Measurements from ENCODE around the gene DPP10. TPM values are rescaled to one million over a fixed set of nuclear protein-coding genes. Genes with fewer than 3 reads are reported as not detected.

The DPP10 gene
- total and polyA plus RNA-seq, 4 donors, result 0.04 to 4.1 (median 0.48) TPM

GRCh38 chr2:115277366-115277765 lies 834.9 kb downstream of the DPP10 start:
- Histone ChIP-seq H3K36me3 (ENCODE audit: control insufficient read depth in 4 of 4, insufficient read depth in 3 of 4, low read depth in 1 of 4, low read length in 3 of 4) (no peaks in the 10 kb centered on the region), H3K4me1 (ENCODE audit: control insufficient read depth in 4 of 4, insufficient read depth in 4 of 4, low read length in 3 of 4) (no peaks in the 10 kb centered on the region), H3K27me3 (ENCODE audit: control insufficient read depth in 4 of 4, insufficient read depth in 4 of 4, low read length in 3 of 4) (no peaks in the 10 kb centered on the region), H3K9ac (ENCODE audit: low read depth in 1 of 2, low read length in 2 of 2) (no peak overlapping the region), H3K9me3 (ENCODE audit: control insufficient read depth in 4 of 4, low read length in 3 of 4) (no peaks in the 10 kb centered on the region), H3K4me3 (ENCODE audit: low read depth in 1 of 3, low read length in 3 of 3) (no peak overlapping the region), H3K27ac (ENCODE audit: low read depth in 1 of 2, low read length in 2 of 2) (no peak overlapping the region)
- 87% methylated on average over 1 of the region's 1 CpG for WGBS
- no peak for TF ChIP-seq RAD21 (IDR thresholded peaks at IDR 0.05)
- no peak for TF ChIP-seq ZBTB33 (IDR thresholded peaks at IDR 0.05)
- no peak for TF ChIP-seq ATF3 (IDR thresholded peaks at IDR 0.05)
- TF ChIP-seq YY1 (IDR thresholded peaks at IDR 0.05), result no peak
- no peak for TF ChIP-seq JUND (IDR thresholded peaks at IDR 0.05)
- TF ChIP-seq GABPA (IDR thresholded peaks at IDR 0.05 in 1 of 2, conservative IDR thresholded peaks at IDR 0.05 in 1 of 2), result no peak
- TF ChIP-seq FOXA2 (IDR thresholded peaks at IDR 0.05), result no peak
- no peak for TF ChIP-seq HNF4G (IDR thresholded peaks at IDR 0.05)
- no peak for TF ChIP-seq EGR1 (IDR thresholded peaks at IDR 0.05; ENCODE audit: low read depth in 2 of 2)
- no peak for TF ChIP-seq MAX (IDR thresholded peaks at IDR 0.05)
- TF ChIP-seq CTCF (IDR thresholded peaks at IDR 0.05; ENCODE audit: low read depth, low read length, missing input control), result no peak
- no peak for DNase-seq (ENCODE audit: low spot score)

- 81% methylated on average over 3 of the region's 3 CpGs for WGBS
- no peak for DNase-seq (ENCODE audit: low spot score)
- no peaks in the 10 kb centered on the region for H3K9me3 ChIP-seq (ENCODE audit: control insufficient read depth in 4 of 4, low read length in 3 of 4)
- TF ChIP-seq NR2F2 (IDR thresholded peaks at IDR 0.05) (no peak), MAX (IDR thresholded peaks at IDR 0.05) (no peak), CTCF (IDR thresholded peaks at IDR 0.05; ENCODE audit: low read depth, low read length, missing input control) (no peak), YY1 (IDR thresholded peaks at IDR 0.05) (no peak), GABPA (IDR thresholded peaks at IDR 0.05 in 1 of 2, conservative IDR thresholded peaks at IDR 0.05 in 1 of 2) (no peak), FOXA2 (IDR thresholded peaks at IDR 0.05) (no peak), SP1 (IDR thresholded peaks at IDR 0.05) (no peak), JUND (IDR thresholded peaks at IDR 0.05) (no peak), TAF1 (conservative IDR thresholded peaks at IDR 0.05) (no peak), EGR1 (IDR thresholded peaks at IDR 0.05; ENCODE audit: low read depth in 2 of 2) (no peak), REST (IDR thresholded peaks at IDR 0.05) (no peak), HNF4G (IDR thresholded peaks at IDR 0.05) (no peak), RXRA (IDR thresholded peaks at IDR 0.05) (no peak)
- no peaks in the 10 kb centered on the region for H3K4me1 ChIP-seq (ENCODE audit: control insufficient read depth in 4 of 4, insufficient read depth in 4 of 4, low read length in 3 of 4)
- no peak overlapping the region for H3K9ac ChIP-seq (ENCODE audit: low read depth in 1 of 2, low read length in 2 of 2)
- no peaks in the 10 kb centered on the region for H3K27me3 ChIP-seq (ENCODE audit: control insufficient read depth in 4 of 4, insufficient read depth in 4 of 4, low read length in 3 of 4)
- no peaks in the 10 kb centered on the region for H3K36me3 ChIP-seq (ENCODE audit: control insufficient read depth in 4 of 4, insufficient read depth in 3 of 4, low read depth in 1 of 4, low read length in 3 of 4)
- H3K27ac ChIP-seq (ENCODE audit: low read depth in 1 of 2, low read length in 2 of 2), result no peak overlapping the region
- H3K4me3 ChIP-seq (ENCODE audit: low read depth in 1 of 3, low read length in 3 of 3), result no peak overlapping the region
Observed at GRCh38 chr2:115285416-115285815, 843.0 kb downstream of the DPP10 start.

Measured in liver (tissue), 9 donors.